ENCODE measurements around the gene GDPD5.

GRCh38 chr11:75522286-75523044 lies 3.3 kb downstream of the GDPD5 start:
- TF ChIP-seq, protein P1, sequence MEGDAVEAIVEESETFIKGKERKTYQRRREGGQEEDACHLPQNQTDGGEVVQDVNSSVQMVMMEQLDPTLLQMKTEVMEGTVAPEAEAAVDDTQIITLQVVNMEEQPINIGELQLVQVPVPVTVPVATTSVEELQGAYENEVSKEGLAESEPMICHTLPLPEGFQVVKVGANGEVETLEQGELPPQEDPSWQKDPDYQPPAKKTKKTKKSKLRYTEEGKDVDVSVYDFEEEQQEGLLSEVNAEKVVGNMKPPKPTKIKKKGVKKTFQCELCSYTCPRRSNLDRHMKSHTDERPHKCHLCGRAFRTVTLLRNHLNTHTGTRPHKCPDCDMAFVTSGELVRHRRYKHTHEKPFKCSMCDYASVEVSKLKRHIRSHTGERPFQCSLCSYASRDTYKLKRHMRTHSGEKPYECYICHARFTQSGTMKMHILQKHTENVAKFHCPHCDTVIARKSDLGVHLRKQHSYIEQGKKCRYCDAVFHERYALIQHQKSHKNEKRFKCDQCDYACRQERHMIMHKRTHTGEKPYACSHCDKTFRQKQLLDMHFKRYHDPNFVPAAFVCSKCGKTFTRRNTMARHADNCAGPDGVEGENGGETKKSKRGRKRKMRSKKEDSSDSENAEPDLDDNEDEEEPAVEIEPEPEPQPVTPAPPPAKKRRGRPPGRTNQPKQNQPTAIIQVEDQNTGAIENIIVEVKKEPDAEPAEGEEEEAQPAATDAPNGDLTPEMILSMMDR (conservative IDR thresholded peaks at IDR 0.05), result no peak
- TF ChIP-seq ZFX (IDR thresholded peaks at IDR 0.05), result no peak

All from C4-2B (cell line).